ENCODE results near the gene PNMA1.
"Not testable (repeated sequence)": the region's sequence is repeated elsewhere in the genome, so short reads cannot be mapped to it uniquely, and the experiment has no call there.

PNMA1 gene

GRCh38 chr14:73715707-73716106 lies 1.5 kb upstream of the PNMA1 start:
- DNase-seq (ENCODE audit: low spot score), result no peak

DNA sequence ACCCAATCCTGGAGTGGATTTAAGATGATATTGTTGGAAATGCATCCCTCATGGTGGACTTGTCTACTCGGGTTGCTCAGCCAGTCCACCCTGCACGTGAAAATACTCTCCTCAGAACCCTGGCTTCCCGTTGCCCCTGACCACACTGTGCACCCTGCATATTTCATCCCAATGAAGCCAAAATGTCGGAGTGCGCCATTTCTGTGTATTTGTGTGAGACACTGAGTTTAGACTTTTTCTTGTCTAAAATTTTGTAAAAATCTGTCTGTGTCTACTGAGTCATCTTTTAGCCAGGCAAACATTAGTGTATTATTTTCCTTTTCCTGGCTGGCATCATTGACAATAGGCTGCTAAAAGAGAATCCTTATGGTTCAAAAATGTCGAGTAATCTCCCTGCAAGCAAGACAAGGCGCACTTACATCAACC lies 485 bp upstream of the PNMA1 start:
- no peak for DNase-seq (ENCODE audit: low spot score)

DNA sequence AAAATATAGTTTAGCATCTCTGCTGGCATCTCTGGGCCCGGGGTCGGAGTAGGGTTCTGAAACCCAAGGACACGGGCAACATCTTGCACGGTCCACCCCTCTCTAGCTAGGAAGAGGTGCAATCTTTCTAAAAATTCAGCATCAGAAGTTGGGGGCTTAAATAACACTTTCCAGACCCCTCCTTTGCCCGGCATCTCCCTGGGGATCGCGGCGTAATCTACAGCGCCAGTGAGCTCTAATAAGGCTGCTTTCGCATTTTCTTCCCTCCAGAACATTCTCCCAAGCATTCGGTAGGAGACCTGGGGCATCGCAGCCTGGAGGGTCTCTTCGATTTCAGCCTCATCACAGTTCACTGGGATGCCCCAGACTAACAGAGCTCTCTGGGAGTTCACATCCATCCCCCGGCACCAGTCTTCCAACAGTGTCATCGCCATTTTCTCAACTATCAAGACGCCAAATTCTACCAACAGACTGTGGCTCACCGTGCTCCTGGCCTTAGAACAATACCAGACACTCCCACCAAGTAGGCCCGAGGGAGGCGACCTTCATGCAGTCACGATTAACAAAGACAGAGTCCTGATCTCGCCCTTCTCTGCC lies 880 bp downstream of the PNMA1 start:
- peak; percentile 55 for DNase-seq (ENCODE audit: low spot score)

- DNase-seq (ENCODE audit: low spot score), result no peak
These were observed 1.5 kb downstream of the PNMA1 start for GRCh38 chr14:73712540-73713180.

DNA sequence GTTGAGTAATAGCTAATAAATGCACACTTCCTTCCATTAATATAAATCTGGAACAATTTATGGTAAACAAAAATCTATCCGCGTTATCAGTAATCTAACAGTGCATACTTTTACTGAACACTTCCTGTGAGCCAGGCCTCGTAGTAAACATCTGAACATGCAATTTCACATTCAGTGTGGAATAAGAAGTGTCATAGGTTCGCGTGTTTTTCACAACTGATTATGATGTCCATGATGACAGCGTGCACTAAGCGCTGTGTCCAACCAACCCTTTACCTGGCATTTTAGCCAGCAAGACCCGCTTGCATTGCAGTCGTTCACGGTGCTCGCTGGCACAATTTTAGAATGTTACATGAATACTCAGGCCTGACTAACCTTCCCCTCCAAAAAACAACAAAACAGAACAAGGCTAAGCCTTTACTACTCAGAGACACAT lies 2.1 kb downstream of the PNMA1 start:
- DNase-seq (ENCODE audit: low spot score), result no peak

- no peak for DNase-seq (ENCODE audit: low spot score)
These were observed 3.4 kb downstream of the PNMA1 start for GRCh38 chr14:73710737-73711136.

DNA sequence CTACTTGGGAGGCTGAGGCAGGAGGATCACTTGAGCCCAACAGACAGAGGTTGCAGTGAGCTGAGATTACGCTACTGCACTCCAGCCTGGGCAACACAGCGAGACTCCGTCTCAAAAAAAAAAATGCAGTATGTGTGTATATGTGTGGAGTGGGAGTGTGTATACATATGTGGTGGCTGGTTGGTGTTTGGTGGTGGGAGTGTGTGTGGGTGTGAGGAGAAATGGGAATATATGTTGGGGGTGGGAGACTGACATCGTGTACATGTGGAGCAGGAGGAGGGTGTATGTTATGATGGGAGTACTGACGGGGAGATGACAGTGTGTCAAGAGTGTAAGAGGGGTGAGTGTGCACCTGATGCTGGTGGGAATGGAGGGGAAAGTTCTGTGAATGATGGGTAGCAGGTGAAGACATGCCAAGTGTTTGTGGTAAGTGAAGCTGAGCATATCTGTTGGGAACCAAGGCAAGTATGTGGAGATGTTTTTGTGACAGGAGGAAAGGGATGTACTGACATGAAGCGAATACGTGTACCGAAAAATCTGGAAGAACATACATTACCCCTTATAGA lies 4.2 kb downstream of the PNMA1 start:
- DNase-seq (ENCODE audit: low spot score), result no peak

DNA sequence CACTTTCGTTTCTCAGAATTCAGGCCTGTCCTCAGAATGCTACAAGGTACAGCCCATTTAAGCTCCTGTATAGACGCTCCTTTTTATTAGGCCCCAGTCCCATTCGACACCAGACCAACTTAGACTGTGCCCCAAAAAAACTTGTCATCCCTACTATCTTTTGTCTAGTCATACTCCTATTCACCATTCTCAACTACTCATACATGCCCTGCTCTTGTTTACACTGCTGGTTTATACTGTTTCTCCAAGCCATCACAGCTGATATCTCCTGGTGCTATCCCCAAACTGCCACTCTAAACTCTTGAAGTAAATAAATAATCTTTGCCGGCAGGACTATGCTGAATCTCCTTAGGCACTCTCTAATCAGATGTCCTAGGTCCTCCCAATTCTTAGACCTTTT lies 6.1 kb downstream of the PNMA1 start:
- DNase-seq (ENCODE audit: low spot score), result not testable (repeated sequence)

- DNase-seq (ENCODE audit: low spot score), result no peak
These were observed 13.9 kb downstream of the PNMA1 start for GRCh38 chr14:73700325-73700724.

DNA sequence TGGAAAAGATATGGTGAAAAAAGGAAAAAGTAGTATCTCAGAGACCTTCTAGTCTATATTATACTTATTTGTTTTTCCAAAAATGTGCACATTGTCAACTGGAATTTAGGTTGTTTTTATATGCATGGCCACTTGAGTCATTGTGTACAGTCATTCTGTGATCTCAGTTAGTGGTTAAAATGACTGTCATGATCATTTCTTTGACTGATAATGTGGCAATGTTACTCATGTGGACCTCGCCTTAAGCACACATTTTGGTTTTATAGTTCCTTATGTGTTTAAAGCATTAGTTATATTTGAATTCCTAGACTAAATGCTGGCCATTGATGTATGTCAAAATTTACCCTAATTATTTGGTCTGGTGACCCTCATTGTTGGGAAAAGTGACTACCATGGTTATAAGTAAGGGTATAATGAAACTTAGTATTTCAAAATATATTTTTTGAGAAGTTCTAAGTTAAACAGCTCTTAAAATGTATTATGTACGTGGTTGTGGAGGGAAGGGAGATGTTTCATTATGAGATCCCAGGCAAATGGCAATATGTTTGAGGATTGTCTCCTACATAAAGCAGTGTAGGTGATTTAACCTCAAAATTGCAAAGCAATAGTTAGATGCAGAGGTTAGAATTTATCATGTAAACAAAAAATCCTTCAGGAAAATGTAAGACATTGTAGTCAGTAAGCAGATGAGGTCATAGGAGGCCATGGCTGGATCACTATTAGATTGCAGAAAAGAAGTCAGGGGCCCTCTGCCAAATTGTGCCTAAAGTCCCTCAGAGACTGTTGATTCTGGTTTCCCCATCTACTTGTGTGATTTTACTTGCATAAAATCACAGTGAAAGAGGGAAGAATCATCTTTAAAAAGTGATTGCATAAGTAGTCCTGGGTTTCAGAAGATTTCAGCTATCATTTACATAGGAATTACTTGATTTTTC lies 17.5 kb downstream of the PNMA1 start:
- DNase-seq (ENCODE audit: low spot score), result no peak

DNA sequence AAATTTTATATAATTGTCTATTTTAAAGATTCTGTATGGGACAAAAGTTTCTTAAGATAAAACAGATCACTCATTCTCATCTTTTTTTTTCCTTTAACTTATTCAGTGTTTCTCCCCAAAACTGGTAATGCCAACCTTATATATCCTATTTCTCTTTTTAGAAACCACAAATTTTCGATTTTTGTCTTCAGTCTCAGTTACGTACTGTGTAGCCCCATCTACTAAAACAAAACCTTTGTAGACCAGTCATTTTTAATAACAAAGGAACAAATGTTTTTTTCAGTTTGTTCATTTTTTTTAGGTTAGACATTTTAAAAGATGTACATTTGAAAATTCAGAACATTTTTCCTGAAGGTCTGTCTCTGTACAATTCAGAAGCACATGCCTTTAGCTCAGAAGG lies 18.2 kb downstream of the PNMA1 start:
- no peak for DNase-seq (ENCODE audit: low spot score)

GRCh38 chr14:73695082-73695481 lies 19.1 kb downstream of the PNMA1 start:
- DNase-seq (ENCODE audit: low spot score), result no peak

GRCh38 chr14:73694083-73694482 lies 20.1 kb downstream of the PNMA1 start:
- no peak for DNase-seq (ENCODE audit: low spot score)

- no peak for DNase-seq (ENCODE audit: low spot score)
These were observed 27.3 kb downstream of the PNMA1 start for GRCh38 chr14:73686901-73687300.

DNA sequence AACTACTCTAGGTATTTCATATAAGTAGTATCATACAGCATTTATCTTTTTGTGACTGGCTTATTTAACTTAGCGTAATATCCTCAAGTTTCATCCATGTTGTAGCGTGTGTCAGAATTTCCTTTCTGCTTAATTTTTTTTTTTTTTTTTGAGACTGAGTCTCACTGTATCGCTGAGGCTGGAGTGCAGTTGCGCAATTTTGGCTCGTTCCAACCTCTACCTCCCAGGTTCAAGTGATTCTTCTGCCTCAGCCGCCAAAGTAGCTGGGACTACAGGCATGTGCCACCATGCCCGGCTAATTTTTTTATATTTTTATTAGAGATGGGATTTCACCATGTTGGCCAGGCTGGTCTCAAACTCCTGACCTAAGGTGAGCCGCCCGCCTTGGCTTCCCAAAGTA lies 28.9 kb downstream of the PNMA1 start:
- no peak for DNase-seq (ENCODE audit: low spot score)

DNA sequence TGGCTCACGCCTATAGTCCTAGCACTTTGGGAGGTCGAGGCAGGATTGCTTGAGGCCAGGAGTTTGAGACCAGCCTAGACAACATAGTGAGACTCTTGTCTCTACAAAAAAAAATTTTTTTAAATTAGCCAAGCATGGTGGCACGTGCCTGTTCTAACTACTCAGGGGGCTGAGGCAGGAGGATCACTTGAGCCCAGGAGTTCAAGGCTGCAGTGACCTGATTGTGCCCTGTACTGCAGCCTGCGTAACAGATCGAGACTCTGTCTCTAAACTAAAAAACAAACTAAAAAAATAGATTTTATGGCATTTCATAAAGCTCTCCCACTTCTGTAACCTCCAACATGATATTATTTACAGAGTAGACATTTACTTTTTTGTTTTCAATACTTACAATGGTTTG lies 29.6 kb downstream of the PNMA1 start:
- no peak for DNase-seq (ENCODE audit: low spot score)

DNA sequence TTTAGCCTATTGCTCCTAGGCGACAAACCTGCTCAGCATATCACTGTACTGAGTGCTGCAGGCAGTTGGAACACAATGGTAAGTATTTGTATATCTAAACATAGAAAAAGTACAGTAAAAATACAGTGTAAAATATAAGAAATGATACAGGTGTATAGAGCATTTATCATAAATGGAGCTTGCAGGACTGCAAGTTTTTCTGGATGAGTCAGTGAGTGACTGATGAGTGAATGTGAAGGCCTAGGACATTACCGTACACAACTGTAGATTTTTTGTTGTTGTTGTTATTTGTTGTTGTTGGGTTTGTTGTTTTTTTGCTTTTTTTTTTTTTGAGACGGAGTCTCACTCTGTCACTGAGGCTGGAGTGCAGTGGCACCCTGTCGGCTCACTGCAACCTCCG lies 33.4 kb downstream of the PNMA1 start:
- DNase-seq (ENCODE audit: low spot score), result no peak

- no peak for DNase-seq (ENCODE audit: low spot score)
These were observed 35.5 kb downstream of the PNMA1 start for GRCh38 chr14:73678698-73679097.

DNA sequence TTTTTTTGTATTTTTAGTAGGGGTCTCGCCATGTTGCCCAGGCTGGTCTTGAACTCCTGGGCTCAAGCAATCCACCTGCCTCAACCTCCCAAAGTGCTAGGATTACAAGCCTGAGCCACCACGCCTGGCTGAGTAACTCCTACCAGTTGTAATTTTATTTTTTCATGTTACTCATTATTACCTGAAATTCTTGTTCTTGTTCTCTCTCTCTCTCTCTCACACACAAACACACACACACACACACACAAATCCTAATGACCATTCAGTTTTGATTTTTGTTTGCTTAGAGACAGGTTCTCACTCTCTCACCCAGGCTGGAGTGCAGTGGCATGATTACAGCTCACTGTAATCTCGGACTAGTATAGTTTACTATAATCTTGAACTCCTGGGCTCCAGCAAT lies 39.2 kb downstream of the PNMA1 start:
- no peak for DNase-seq (ENCODE audit: low spot score)

- no peak for DNase-seq (ENCODE audit: low spot score)
These were observed 46.3 kb downstream of the PNMA1 start for GRCh38 chr14:73667854-73668253.

- no peak for DNase-seq (ENCODE audit: low spot score)
These were observed 47.6 kb downstream of the PNMA1 start for GRCh38 chr14:73666583-73666982.

- no peak for DNase-seq (ENCODE audit: low spot score)
These were observed 49.1 kb downstream of the PNMA1 start for GRCh38 chr14:73665130-73665529.

Measured in D341Med (cell line).